Measurements from ENCODE around the gene PFKM.

GRCh38 chr12:48110691-48111311, 8.4 kb upstream of the PFKM start:
- TF ChIP-seq, protein P1, sequence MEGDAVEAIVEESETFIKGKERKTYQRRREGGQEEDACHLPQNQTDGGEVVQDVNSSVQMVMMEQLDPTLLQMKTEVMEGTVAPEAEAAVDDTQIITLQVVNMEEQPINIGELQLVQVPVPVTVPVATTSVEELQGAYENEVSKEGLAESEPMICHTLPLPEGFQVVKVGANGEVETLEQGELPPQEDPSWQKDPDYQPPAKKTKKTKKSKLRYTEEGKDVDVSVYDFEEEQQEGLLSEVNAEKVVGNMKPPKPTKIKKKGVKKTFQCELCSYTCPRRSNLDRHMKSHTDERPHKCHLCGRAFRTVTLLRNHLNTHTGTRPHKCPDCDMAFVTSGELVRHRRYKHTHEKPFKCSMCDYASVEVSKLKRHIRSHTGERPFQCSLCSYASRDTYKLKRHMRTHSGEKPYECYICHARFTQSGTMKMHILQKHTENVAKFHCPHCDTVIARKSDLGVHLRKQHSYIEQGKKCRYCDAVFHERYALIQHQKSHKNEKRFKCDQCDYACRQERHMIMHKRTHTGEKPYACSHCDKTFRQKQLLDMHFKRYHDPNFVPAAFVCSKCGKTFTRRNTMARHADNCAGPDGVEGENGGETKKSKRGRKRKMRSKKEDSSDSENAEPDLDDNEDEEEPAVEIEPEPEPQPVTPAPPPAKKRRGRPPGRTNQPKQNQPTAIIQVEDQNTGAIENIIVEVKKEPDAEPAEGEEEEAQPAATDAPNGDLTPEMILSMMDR (conservative IDR thresholded peaks at IDR 0.05; ENCODE audit: low read depth, low read length) = no peak
- no peak for TF ChIP-seq MXI1 (IDR thresholded peaks at IDR 0.05; ENCODE audit: borderline replicate concordance, low read depth, low read length)
- TF ChIP-seq POLR2A (IDR thresholded peaks at IDR 0.05; ENCODE audit: low read depth, low read length) = no peak
- no peak for TF ChIP-seq SMC3 (IDR thresholded peaks at IDR 0.05; ENCODE audit: low read depth, low read length)
- no peak for TF ChIP-seq MAFK (IDR thresholded peaks at IDR 0.05; ENCODE audit: low read depth, low read length)
- no peak for TF ChIP-seq RFX5 (IDR thresholded peaks at IDR 0.05; ENCODE audit: low read depth, low read length)
- TF ChIP-seq FOS (IDR thresholded peaks at IDR 0.05; ENCODE audit: low read depth, low read length) = no peak
- TF ChIP-seq CHD1 (IDR thresholded peaks at IDR 0.05; ENCODE audit: low read depth, low read length) = no peak
- no peak for TF ChIP-seq CEBPB (IDR thresholded peaks at IDR 0.05; ENCODE audit: low read depth, low read length)
- no peak for TF ChIP-seq USF2 (IDR thresholded peaks at IDR 0.05; ENCODE audit: low read depth, low read length)
- TF ChIP-seq RAD21 (IDR thresholded peaks at IDR 0.05; ENCODE audit: low read length) = no peak
- no peak for TF ChIP-seq BHLHE40 (IDR thresholded peaks at IDR 0.05; ENCODE audit: low read depth, low read length)
- no peak for TF ChIP-seq RCOR1 (IDR thresholded peaks at IDR 0.05; ENCODE audit: insufficient replicate concordance, low read length)
